K562 (cell line): ENCODE measurements around the gene ZSWIM7. TPM values are rescaled to one million over a fixed set of nuclear protein-coding genes. Genes with fewer than 3 reads are reported as not detected.
A peak's percentile ranks its signal among the peaks of the same experiment; 100 is the strongest.

Experiments
- ATAC-seq: fragments of 200-7000 bp; cut with Tn5 transposase; 3 replicates; pipeline ENCODE4 v1.9.1; 2020; ENCODE audit warnings: moderate library complexity
- Bru-seq: library from RNA; stranded (reverse); fragments of 400-500 nt; gene quantifications from one replicate; lab custom pipeline; 2021; lab: Mats Ljungman, UMichigan
- BruChase-seq, 2 experiments: library from RNA; stranded (reverse); fragments of 400-500 nt; gene quantifications; one replicate each; lab custom pipeline; 2021; lab: Mats Ljungman, UMichigan
- BruUV-seq: library from RNA; stranded (reverse); fragments of 400-500 nt; replicated peaks from 2 replicates; lab custom pipeline; 2021; lab: Mats Ljungman, UMichigan
- CTCF ChIA-PET: fragments of 300-600 bp; formaldehyde crosslinking; extraction: SDS; loops from one replicate; lab custom pipeline; 2021; ENCODE audit warnings: low intra/inter-chr PET ratio; lab: Yijun Ruan, JAX
- POLR2A ChIA-PET: fragments of 300-600, 350-650 bp; sonication (Branson Sonifier 250); formaldehyde crosslinking; extraction: SDS; loops from one replicate; lab custom pipeline; 2021; ENCODE audit warnings: antibody characterized with exemption, inconsistent platforms; lab: Yijun Ruan, JAX
- DNase-seq, 4 experiments: peaks; one replicate each; pipeline versions ENCODE4 v3.0.0 to v3.0.0-alpha.2; 2011 to 2018; ENCODE audit warnings: low spot score in 3 of 4, mixed read lengths in 3 of 4; ENCODE audit errors: extremely low read depth in 1 of 4
- FAIRE-seq: peaks from 2 replicates; lab custom pipeline; 2011; peaks lifted over from hg19 to GRCh38; lab: Jason Lieb, UNC
- H2AFZ ChIP-seq: 2 replicates; pipeline ENCODE4 v1.6.0; 2011; ENCODE audit warnings: low read depth, low read length, control low read depth, inconsistent platforms
- H3K27ac ChIP-seq: fragments of 200-600 bp; 3 replicates; pipeline ENCODE4 v1.8.0; 2011; ENCODE audit warnings: low read depth, mild to moderate bottlenecking, control low read depth, inconsistent platforms, low read length, moderate library complexity, mixed read lengths; ENCODE audit errors: extremely low read depth
- H3K27me3 ChIP-seq, 2 experiments: fragments of 300-600 bp in 1 of 2; 2 replicates in 1 of 2; 3 replicates in 1 of 2; pipeline versions ENCODE4 v1.6.0 to v1.8.0; 2011; ENCODE audit warnings: inconsistent platforms in 2 of 2, low read length in 2 of 2, mild to moderate bottlenecking in 1 of 2, mixed read lengths in 1 of 2, moderate library complexity in 1 of 2; ENCODE audit not compliant: control insufficient read depth in 2 of 2, insufficient read depth in 2 of 2
- H3K36me3 ChIP-seq: fragments of 300-600 bp; 3 replicates; pipeline ENCODE4 v1.8.0; 2011; ENCODE audit warnings: mild to moderate bottlenecking, low read length, inconsistent platforms; ENCODE audit not compliant: control insufficient read depth, insufficient read depth
- H3K4me1 ChIP-seq, 2 experiments: fragments of 200-600 bp in 1 of 2; replicated peaks in 1 of 2; 2 replicates in 1 of 2; 3 replicates in 1 of 2; pipeline versions ENCODE4 v1.5.1 to v1.8.0; 2011; ENCODE audit warnings: inconsistent platforms in 2 of 2, low read length in 2 of 2, mild to moderate bottlenecking in 1 of 2, mixed read lengths in 1 of 2, moderate library complexity in 1 of 2; ENCODE audit not compliant: control insufficient read depth in 2 of 2, insufficient read depth in 2 of 2
- H3K4me2 ChIP-seq: 2 replicates; pipeline ENCODE4 v1.6.1; 2011; ENCODE audit warnings: low read length, control low read depth, inconsistent platforms, mixed read lengths; ENCODE audit not compliant: insufficient read depth
- H3K4me3 ChIP-seq: fragments of 200-600 bp; sonication (generic), shearing (Covaris generic); 2 replicates; pipeline ENCODE4 v1.5.1; 2016; ENCODE audit warnings: control low read depth, inconsistent platforms
- H3K79me2 ChIP-seq: fragments of 200-600 bp; 3 replicates; pipeline ENCODE4 v1.8.0; 2011; ENCODE audit warnings: low read length, inconsistent platforms; ENCODE audit not compliant: control insufficient read depth, insufficient read depth
- H3K9ac ChIP-seq, 2 experiments: 2 replicates each; pipeline versions ENCODE4 v1.6.0 to v1.6.1; 2011; ENCODE audit warnings: low read depth in 2 of 2, low read length in 2 of 2, control low read depth in 1 of 2, inconsistent platforms in 1 of 2, mild to moderate bottlenecking in 1 of 2, mixed read lengths in 1 of 2; ENCODE audit not compliant: insufficient read depth in 1 of 2
- H3K9me1 ChIP-seq: one replicate; pipeline ENCODE4 v1.6.0; 2011; ENCODE audit warnings: inconsistent platforms, mild to moderate bottlenecking, low read length, moderate library complexity; ENCODE audit not compliant: control insufficient read depth, insufficient read depth
- H3K9me3 ChIP-seq: replicated peaks from 2 replicates; pipeline ENCODE4 v1.5.1; 2011; ENCODE audit warnings: low read depth, low read length, inconsistent platforms; ENCODE audit not compliant: control insufficient read depth, insufficient read depth
- H4K20me1 ChIP-seq: replicated peaks from 2 replicates; pipeline ENCODE4 v1.6.1; 2011; ENCODE audit warnings: low read length, inconsistent platforms, mixed read lengths; ENCODE audit not compliant: control insufficient read depth, insufficient read depth
- FOXM1 ChIP-seq, 2 experiments: fragments of 450-650 bp in 1 of 2; sonication (generic) in 1 of 2; formaldehyde crosslinking in 1 of 2; IDR thresholded peaks; 2 replicates each; pipeline versions ENCODE4 v1.6.1 to v1.9.0; 2017 to 2022; ENCODE audit warnings: low read depth in 2 of 2, mild to moderate bottlenecking in 2 of 2, missing genetic modification reagents in 1 of 2, moderate library complexity in 1 of 2
- HCFC1 ChIP-seq: IDR thresholded peaks from 2 replicates; pipeline ENCODE4 v1.6.1; 2012; ENCODE audit warnings: low read depth, low read length, improper control_type of control experiment
- POLR2H ChIP-seq: IDR thresholded peaks from 2 replicates; pipeline ENCODE4 v1.6.1; 2016; ENCODE audit warnings: missing genetic modification characterization, low read depth, mild to moderate bottlenecking, control low read depth, missing compliant biosample characterization, moderate library complexity
- SOX6 ChIP-seq: fragments of 450-650 bp; IDR thresholded peaks from 2 replicates; pipeline ENCODE4 v1.6.1; 2014; ENCODE audit warnings: mild to moderate bottlenecking
- TAF9B ChIP-seq: fragments of 450-650 bp; IDR thresholded peaks from 2 replicates; pipeline ENCODE4 v1.6.1; 2018; ENCODE audit warnings: mild to moderate bottlenecking; ENCODE audit not compliant: partially characterized antibody
- ZNF232 ChIP-seq: sonication (generic); formaldehyde crosslinking; IDR thresholded peaks from 2 replicates; pipeline ENCODE4 v1.8.0; 2022; ENCODE audit warnings: mild to moderate bottlenecking, missing genetic modification reagents
- WGBS: fragments of 100-300 bp; shearing (Covaris generic); methylation state at CpG from one replicate; pipeline ENCODE4 v1.1.6; 2016; ENCODE audit warnings: low coverage, mixed read lengths; ENCODE audit not compliant: insufficient coverage; ENCODE audit errors: missing lambda C conversion rate; 5-methylcytosine and 5-hydroxymethylcytosine counted together
- in situ Hi-C: fragments of 300-500 bp; cut with MboI; formaldehyde crosslinking; loops from 4 replicates; pipeline ENCODE4 v1.15.0; 2018; ENCODE audit warnings: inconsistent platforms, mixed read lengths
- intact Hi-C: fragments of 100-400 bp; cut with micrococcal nuclease; formaldehyde crosslinking; loops from 2 replicates; pipeline ENCODE4 v1.14.2; 2022
- long read RNA-seq, 3 experiments: library from polyadenylated mRNA in 2 of 3; library from RNA in 1 of 3; unstranded in 2 of 3; stranded (forward) in 1 of 3; transcript quantifications; one replicate each; pipeline ENCODE4 v2.0.0, GENCODE V29; 2019 to 2022
- polyA minus RNA-seq, 3 experiments: library from RNA; depleted of rRNA, polyadenylated mRNA; stranded (reverse); fragments of >200 nt; gene quantifications; 2 replicates each; pipeline ENCODE4 v1.2.3, GENCODE V29; 2011
- polyA plus RNA-seq, 8 experiments: library from polyadenylated mRNA; depleted of rRNA in 4 of 8; stranded (reverse) in 5 of 8; unstranded in 3 of 8; fragments of >200 nt; fragmentation: Nextera tagmentation in 2 of 8; fragmentation: Illumina TruSeq in 1 of 8; extraction: Ambion mirVana in 2 of 8; extraction: Trizol in 1 of 8; gene quantifications; 2 replicates each; pipeline versions ENCODE4 v1.2.1 to v1.2.3, GENCODE V29; 2011 to 2014; ENCODE audit warnings: inconsistent platforms in 1 of 8, missing spikeins in 1 of 8
- total RNA-seq, 7 experiments: library from RNA; depleted of rRNA in 6 of 7; stranded (reverse); fragments of >200 nt in 6 of 7; fragmentation: Illumina TruSeq in 2 of 7; extraction: Trizol in 2 of 7; gene quantifications; 2 replicates each; pipeline versions ENCODE4 v1.2.1 to v1.2.3, GENCODE V29; 2011 to 2021; ENCODE audit warnings: low replicate concordance in 1 of 7
- TF ChIP-seq, protein P1 (sequence below): fragments of 450-650 bp; formaldehyde crosslinking; IDR thresholded peaks from 2 replicates; pipeline ENCODE4 v1.4.0; 2020; ENCODE audit warnings: mild to moderate bottlenecking
- TF ChIP-seq, protein P2 (sequence below): fragments of 250-450 bp; sonication (Bioruptor Pico); IDR thresholded peaks from 2 replicates; pipeline ENCODE4 v1.4.0; 2020

The ZSWIM7 gene, protein sequence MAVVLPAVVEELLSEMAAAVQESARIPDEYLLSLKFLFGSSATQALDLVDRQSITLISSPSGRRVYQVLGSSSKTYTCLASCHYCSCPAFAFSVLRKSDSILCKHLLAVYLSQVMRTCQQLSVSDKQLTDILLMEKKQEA
- 7.0 and 12.4 TPM in 2 replicates for total RNA-seq (2011; cell fraction: chromatin; rRNA removed; ENCODE audit: low replicate concordance)
- 3.3 and 4.0 TPM in 2 replicates for total RNA-seq (2011; cell fraction: nucleolus; rRNA removed)
- 4.5 and 7.0 TPM in 2 replicates for total RNA-seq (2011; cell fraction: nucleoplasm; rRNA removed)
- 15.1 and 15.3 TPM in 2 replicates for total RNA-seq (2014; rRNA removed)
- 9.8 and 11.0 TPM in 2 replicates for total RNA-seq (2014; rRNA removed; fragmentation: Illumina TruSeq; extraction: Trizol)
- 7.9 and 9.5 TPM in 2 replicates for total RNA-seq (2015; rRNA removed; fragmentation: Illumina TruSeq; extraction: Trizol)
- total RNA-seq (2021), result 6.8 and 9.0 TPM in 2 replicates
- 17.2 and 18.7 TPM in 2 replicates for polyA plus RNA-seq (2011; rRNA removed)
- 12.4 and 15.1 TPM in 2 replicates for polyA plus RNA-seq (2011; cell fraction: cytosol; rRNA removed)
- 12.1 and 12.3 TPM in 2 replicates for polyA plus RNA-seq (2011; cell fraction: nucleus; rRNA removed)
- polyA plus RNA-seq (2012), result 10.6 and 12.0 TPM in 2 replicates
- polyA plus RNA-seq (2014; fragmentation: Illumina TruSeq; extraction: Trizol), result 7.4 and 10.0 TPM in 2 replicates
- polyA plus RNA-seq (2014; fragmentation: Nextera tagmentation; extraction: Ambion mirVana), result 1 to 10 TPM; 5.9 to 8.0 TPM
- polyA plus RNA-seq (2014; rRNA removed), result 15.5 and 22.7 TPM in 2 replicates
- 8.1 and 10.3 TPM in 2 replicates for polyA minus RNA-seq (2011; rRNA and poly(A)+ RNA removed)
- 3.0 and 4.1 TPM in 2 replicates for polyA minus RNA-seq (2011; cell fraction: cytosol; rRNA and poly(A)+ RNA removed)
- 1.9 and 3.2 TPM in 2 replicates for polyA minus RNA-seq (2011; cell fraction: nucleus; rRNA and poly(A)+ RNA removed)
- Bru-seq, nascent RNA, result percentile 56 among the genes with signal in this experiment
- BruChase-seq, experiment 1, labeled RNA remaining after a 2-hour chase, result percentile 58 among the genes with signal in this experiment
- BruChase-seq, experiment 2, labeled RNA remaining after a 6-hour chase, result percentile 57 among the genes with signal in this experiment
- long read RNA-seq, experiment 1, transcript ZSWIM7-201 (5 exons, 2,008 nt), result major isoform, 5 of 27 reads
- long read RNA-seq, experiment 1, partial matches to known transcripts, result 1 of 27 reads
- long read RNA-seq, experiment 1, other reads (novel, unspliced or antisense), result 10 of 27 reads
- long read RNA-seq, experiment 2, partial matches to known transcripts, result 1 of 13 reads
- long read RNA-seq, experiment 2, other reads (novel, unspliced or antisense), result 10 of 13 reads
- long read RNA-seq, experiment 3, partial matches to known transcripts, result 0 of 10 reads
- long read RNA-seq, experiment 3, other reads (novel, unspliced or antisense), result 4 of 10 reads

DNA sequence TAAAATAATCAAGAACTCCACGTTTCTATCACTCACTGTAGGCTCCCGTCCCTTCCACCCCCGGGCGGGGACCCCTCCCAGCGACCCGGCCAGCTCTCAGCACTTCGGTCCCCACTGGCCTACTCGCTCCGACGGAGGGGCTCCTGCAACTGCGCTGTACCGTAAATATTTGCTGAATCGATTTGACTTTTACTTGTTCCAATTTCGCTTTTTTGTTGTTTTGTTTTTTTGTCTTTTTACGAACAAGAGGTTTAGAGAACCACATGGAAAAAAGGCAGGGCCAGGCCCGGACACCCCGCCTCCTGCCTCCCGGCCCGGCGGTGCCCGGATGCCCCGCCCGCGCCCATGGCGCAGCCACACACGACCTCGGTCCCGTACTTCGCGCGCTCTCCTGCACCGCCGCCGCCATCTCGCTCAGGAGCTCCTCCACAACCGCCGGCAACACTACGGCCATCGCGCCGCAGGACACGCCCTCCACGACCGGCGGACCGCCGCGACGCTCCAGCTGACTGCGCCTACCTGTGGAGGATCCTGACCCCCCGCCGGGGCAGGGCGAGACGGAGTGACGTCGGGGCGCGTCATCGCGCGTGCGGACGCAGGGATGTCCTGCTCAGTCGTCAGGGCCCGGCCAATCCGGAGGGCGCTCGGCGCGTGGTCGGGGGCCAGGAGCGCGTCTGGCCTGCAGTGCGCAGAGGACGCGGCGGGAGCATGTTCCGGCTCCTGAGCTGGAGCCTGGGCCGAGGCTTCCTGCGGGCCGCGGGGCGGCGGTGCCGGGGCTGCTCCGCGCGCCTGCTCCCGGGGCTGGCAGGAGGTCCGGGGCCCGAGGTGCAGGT lies at the start of gene ZSWIM7, which contains the start of gene TTC19:
TSS of gene ZSWIM7 (minus strand) at position 564 of the 833 bp plus-strand sequence. CDS start at position 454, 110 bp downstream.
TSS of gene TTC19 (plus strand) at position 684 of the 833 bp plus-strand sequence. CDS start at position 709, 25 bp downstream.
- in situ Hi-C loops, result loop anchor here (10.0 kb wide), 1 partner anchor 55 kb away; the partner anchor contains the start of gene ADORA2B
- intact Hi-C loops, result no loop called here
- Histone ChIP-seq H3K4me3 (peak within 1 kb of the TSS; percentile 84), H3K79me2 (peaks cover 31% of the 10 kb centered on the region), H3K27ac (peak within 1 kb of the TSS; percentile 85), H3K9ac (peak within 1 kb of the TSS; percentile 76 to 97), H2AFZ (peak within 1 kb of the TSS; percentile 91), H4K20me1 (no peaks in the 10 kb centered on the region), H3K9me1 (no peaks in the 10 kb centered on the region), H3K36me3 (peaks cover 37% of the 10 kb centered on the region), H3K4me2 (peak within 1 kb of the TSS; percentile 79), H3K27me3 (no peaks in the 10 kb centered on the region), H3K9me3 (peaks cover 10% of the 10 kb centered on the region), H3K4me1 (peaks cover 8 to 15% of the 10 kb centered on the region in 2 experiments; a peak in 2 of 5 replicates)
- ATAC-seq (peak; percentile 97), FAIRE-seq (peak; percentile 84), DNase-seq (peak; percentile 89 to 96 (median 94))
- 2% methylated on average over 34 of the region's 91 CpGs for whole genome bisulfite sequencing
- BruUV-seq, result TSS peak; percentile 62
- ChIA-PET CTCF (interaction anchor here (0.6 to 2.1 kb wide), 5 partner anchors 25 to 171 kb away, joined by 3 to 12 read pairs (median 6); partner anchors contain the start of gene ADORA2B), POLR2A (interaction anchor here (0.6 to 2.1 kb wide), 8 partner anchors 10 to 54 kb away, joined by 3 to 14 read pairs (median 4); partner anchors contain the start of gene ADORA2B)
- TF ChIP-seq POLR2H, result peak; percentile 67; the same call in 1 of the 2 replicates
- TF ChIP-seq SOX6, result peak; percentile 65
- TF ChIP-seq, protein P1, sequence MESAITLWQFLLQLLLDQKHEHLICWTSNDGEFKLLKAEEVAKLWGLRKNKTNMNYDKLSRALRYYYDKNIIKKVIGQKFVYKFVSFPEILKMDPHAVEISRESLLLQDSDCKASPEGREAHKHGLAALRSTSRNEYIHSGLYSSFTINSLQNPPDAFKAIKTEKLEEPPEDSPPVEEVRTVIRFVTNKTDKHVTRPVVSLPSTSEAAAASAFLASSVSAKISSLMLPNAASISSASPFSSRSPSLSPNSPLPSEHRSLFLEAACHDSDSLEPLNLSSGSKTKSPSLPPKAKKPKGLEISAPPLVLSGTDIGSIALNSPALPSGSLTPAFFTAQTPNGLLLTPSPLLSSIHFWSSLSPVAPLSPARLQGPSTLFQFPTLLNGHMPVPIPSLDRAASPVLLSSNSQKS (CRISPR knock-in tag), result no peak
- peak; percentile 83 for TF ChIP-seq TAF9B
- TF ChIP-seq ZNF232, result 0 out of 2 replicates have a peak, but pooled peaks have one; percentile 26
- TF ChIP-seq, protein P2, sequence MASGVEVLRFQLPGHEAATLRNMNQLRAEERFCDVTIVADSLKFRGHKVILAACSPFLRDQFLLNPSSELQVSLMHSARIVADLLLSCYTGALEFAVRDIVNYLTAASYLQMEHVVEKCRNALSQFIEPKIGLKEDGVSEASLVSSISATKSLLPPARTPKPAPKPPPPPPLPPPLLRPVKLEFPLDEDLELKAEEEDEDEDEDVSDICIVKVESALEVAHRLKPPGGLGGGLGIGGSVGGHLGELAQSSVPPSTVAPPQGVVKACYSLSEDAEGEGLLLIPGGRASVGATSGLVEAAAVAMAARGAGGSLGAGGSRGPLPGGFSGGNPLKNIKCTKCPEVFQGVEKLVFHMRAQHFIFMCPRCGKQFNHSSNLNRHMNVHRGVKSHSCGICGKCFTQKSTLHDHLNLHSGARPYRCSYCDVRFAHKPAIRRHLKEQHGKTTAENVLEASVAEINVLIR, result peak; percentile 95
- TF ChIP-seq HCFC1, result peak; percentile 47; the same call in 1 of the 2 replicates
- TF ChIP-seq FOXM1 (IDR thresholded peaks at IDR 0.05; ENCODE audit: low read depth), result no peak
- TF ChIP-seq FOXM1 (CRISPR knock-in tag; IDR thresholded peaks at IDR 0.05; ENCODE audit: low read depth), result peak; percentile 65; the same call in 1 of the 2 replicates
